Left ventricle myocardium inferior (tissue), 1 donor: Measurements from ENCODE around the gene RREB1. TPM values are rescaled to one million over a fixed set of nuclear protein-coding genes. Genes with fewer than 3 reads are reported as not detected.

ENCODE experiments used
- DNase-seq: peaks from one replicate; pipeline ENCODE4 v3.0.0-alpha.2; 2020
- H3K27ac ChIP-seq: fragments of 200-600 bp; replicated peaks from 2 replicates; pipeline ENCODE4 v1.8.0; 2021
- H3K27me3 ChIP-seq: fragments of 200-600 bp; 2 replicates; pipeline ENCODE4 v1.8.0; 2021; ENCODE audit warnings: low read depth
- H3K36me3 ChIP-seq: fragments of 200-600 bp; 2 replicates; pipeline ENCODE4 v1.8.0; 2021
- H3K4me1 ChIP-seq: fragments of 200-600 bp; 2 replicates; pipeline ENCODE4 v1.8.0; 2021
- H3K4me3 ChIP-seq: fragments of 200-600 bp; 2 replicates; pipeline ENCODE4 v1.8.0; 2021; ENCODE audit warnings: mild to moderate bottlenecking, moderate library complexity
- H3K9me3 ChIP-seq: fragments of 200-600 bp; replicated peaks from 2 replicates; pipeline ENCODE4 v1.8.0; 2021
- CTCF ChIP-seq: fragments of 200-600 bp; IDR thresholded peaks from 2 replicates; pipeline ENCODE4 v1.8.0; 2021; ENCODE audit warnings: antibody characterized with exemption, mild to moderate bottlenecking, borderline replicate concordance
- intact Hi-C: fragments of 100-400 bp; cut with micrococcal nuclease; formaldehyde crosslinking; loops from one replicate; pipeline ENCODE4 v1.11.0; 2022
- long read RNA-seq: library from polyadenylated mRNA; unstranded; transcript quantifications from one replicate; pipeline ENCODE4 v2.0.0, GENCODE V29; 2021
- total RNA-seq: library from RNA; stranded (reverse); fragmentation: NEBNext Ultra II Directional; extraction: Animal tissue kit (Norgen Biotek cat#: 25700); gene quantifications from one replicate; pipeline ENCODE4 v1.2.1, GENCODE V29; 2021
- donor health status: DM: no; HTN: yes; CAD: no; lungs with severe emphysema.

RREB1 gene
- total RNA-seq = 33.3 TPM
- long read RNA-seq, partial matches to known transcripts = 25 of 26 reads
- long read RNA-seq, other reads (novel, unspliced or antisense) = 1 of 26 reads

GRCh38 chr6:7107578-7108195 lies at the start of gene RREB1:
RREB1 (plus strand) TSS chr6:7107961; CDS start chr6:7181912, 73,951 bp downstream.
- DNase-seq = peak; percentile 57
- peak within 1 kb of the TSS; percentile 93 for H3K4me3 ChIP-seq
- no peak for TF ChIP-seq CTCF
- no peaks in the 10 kb centered on the region for H3K9me3 ChIP-seq
- no peaks in the 10 kb centered on the region for H3K36me3 ChIP-seq
- H3K4me1 ChIP-seq = peaks cover 62% of the 10 kb centered on the region
- intact Hi-C loops = no loop called here
- H3K27ac ChIP-seq = peak within 1 kb of the TSS; percentile 97
- H3K27me3 ChIP-seq = no peaks in the 10 kb centered on the region

GRCh38 chr6:7058250-7058923 lies 49.4 kb upstream of the RREB1 start:
- no peaks in the 10 kb centered on the region for H3K9me3 ChIP-seq
- H3K4me3 ChIP-seq = no peak overlapping the region
- H3K27ac ChIP-seq = no peak overlapping the region
- peaks cover 8% of the 10 kb centered on the region for H3K4me1 ChIP-seq
- no peaks in the 10 kb centered on the region for H3K27me3 ChIP-seq
- TF ChIP-seq CTCF = no peak
- no peaks in the 10 kb centered on the region for H3K36me3 ChIP-seq
- no peak for DNase-seq
- intact Hi-C loops = no loop called here

- Histone ChIP-seq H3K27me3 (no peaks in the 10 kb centered on the region), H3K9me3 (no peaks in the 10 kb centered on the region), H3K4me3 (no peak overlapping the region), H3K36me3 (no peaks in the 10 kb centered on the region), H3K27ac (no peak overlapping the region), H3K4me1 (peaks cover 8% of the 10 kb centered on the region)
- intact Hi-C loops = no loop called here
- no peak for DNase-seq
- TF ChIP-seq CTCF = no peak
These were observed 46.8 kb upstream of the RREB1 start for GRCh38 chr6:7060769-7061516.

- DNase-seq = no peak
- Histone ChIP-seq H3K4me1 (peaks cover 8% of the 10 kb centered on the region), H3K27me3 (no peaks in the 10 kb centered on the region), H3K36me3 (no peaks in the 10 kb centered on the region), H3K9me3 (no peaks in the 10 kb centered on the region), H3K4me3 (no peak overlapping the region), H3K27ac (no peak overlapping the region)
- TF ChIP-seq CTCF = no peak
- intact Hi-C loops = no loop called here
These were observed 45.2 kb upstream of the RREB1 start for GRCh38 chr6:7062451-7063162.

- Histone ChIP-seq H3K27me3 (no peaks in the 10 kb centered on the region), H3K4me1 (no peaks in the 10 kb centered on the region), H3K36me3 (no peaks in the 10 kb centered on the region), H3K9me3 (no peaks in the 10 kb centered on the region), H3K4me3 (no peak overlapping the region), H3K27ac (no peak overlapping the region)
- intact Hi-C loops = no loop called here
- no peak for DNase-seq
- TF ChIP-seq CTCF = no peak
These were observed 40.5 kb upstream of the RREB1 start for GRCh38 chr6:7067305-7067704.
